Spleen (tissue), 11 donors: ENCODE measurements around the gene DERL2. TPM values are rescaled to one million over a fixed set of nuclear protein-coding genes. Genes with fewer than 3 reads are reported as not detected.

ENCODE experiments used
- DNase-seq: peaks from one replicate; pipeline ENCODE4 v3.0.0-alpha.2; 2020
- H3K27ac ChIP-seq, 8 donors: fragments of 200-600 bp; sonication (generic) in 7 of 8; 1 replicate in 4 of 8; 2 replicates in 4 of 8; pipeline versions ENCODE4 v1.5.0 to v1.8.0; 2016 to 2021; ENCODE audit warnings: inconsistent platforms in 4 of 8, mild to moderate bottlenecking in 4 of 8, moderate library complexity in 1 of 8
- H3K27me3 ChIP-seq, 7 donors: fragments of 200-600 bp; sonication (generic) in 6 of 7; replicated peaks in 1 of 7; 1 replicate in 4 of 7; 2 replicates in 3 of 7; pipeline versions ENCODE4 v1.5.0 to v1.8.0; 2016 to 2021; ENCODE audit warnings: inconsistent platforms in 3 of 7, mild to moderate bottlenecking in 1 of 7
- H3K36me3 ChIP-seq, 6 donors: fragments of 200-600 bp; sonication (generic) in 5 of 6; 1 replicate in 4 of 6; 2 replicates in 2 of 6; pipeline versions ENCODE4 v1.5.0 to v1.8.0; 2016 to 2021; ENCODE audit warnings: inconsistent platforms in 2 of 6
- H3K4me1 ChIP-seq, 6 donors: fragments of 200-600 bp; sonication (generic) in 5 of 6; 1 replicate in 3 of 6; 2 replicates in 3 of 6; pipeline versions ENCODE4 v1.5.0 to v1.8.0; 2016 to 2021; ENCODE audit warnings: inconsistent platforms in 3 of 6
- H3K4me3 ChIP-seq, 8 donors: fragments of 200-600 bp; sonication (generic) in 7 of 8; 1 replicate in 4 of 8; 2 replicates in 4 of 8; pipeline versions ENCODE4 v1.5.0 to v1.8.0; 2016 to 2021; ENCODE audit warnings: inconsistent platforms in 4 of 8, mild to moderate bottlenecking in 4 of 8, moderate library complexity in 2 of 8
- H3K9me3 ChIP-seq, 8 donors: fragments of 200-600 bp; sonication (generic) in 7 of 8; 1 replicate in 4 of 8; 2 replicates in 4 of 8; pipeline versions ENCODE4 v1.5.0 to v1.8.0; 2016 to 2021; ENCODE audit warnings: inconsistent platforms in 4 of 8
- CTCF ChIP-seq, 11 experiments: fragments of 200-600 bp in 7 of 11; fragments of 450-650 bp in 4 of 11; sonication (generic) in 4 of 11; IDR thresholded peaks in 8 of 11; conservative IDR thresholded peaks in 3 of 11; 1 replicate in 7 of 11; 2 replicates in 4 of 11; pipeline versions ENCODE4 v1.4.0 to v1.8.0; 2016 to 2021; ENCODE audit warnings: antibody characterized with exemption in 11 of 11, inconsistent platforms in 4 of 11, mild to moderate bottlenecking in 1 of 11
- POLR2A ChIP-seq, 3 donors: fragments of 450-650 bp; IDR thresholded peaks; one replicate each; pipeline ENCODE4 v1.5.1; 2017; ENCODE audit warnings: antibody characterized with exemption in 3 of 3, mild to moderate bottlenecking in 1 of 3
- POLR2AphosphoS5 ChIP-seq, 3 donors: sonication (generic); formaldehyde crosslinking; IDR thresholded peaks; one replicate each; pipeline ENCODE4 v1.5.1; 2017; ENCODE audit warnings: antibody characterized with exemption in 3 of 3
- WGBS, 5 donors: extraction: QIAGEN DNeasy Blood & Tissue Kit in 3 of 5; methylation state at CpG; one replicate each; pipeline versions ENCODE4 v1.1.5 to v1.1.7; 2013 to 2018; 5-methylcytosine and 5-hydroxymethylcytosine counted together
- intact Hi-C: fragments of 100-400 bp; cut with DNase I; formaldehyde crosslinking; loops from one replicate; pipeline ENCODE4 v1.15.0; 2023; ENCODE audit warnings: low total_unique reads
- polyA plus RNA-seq, 3 donors: library from polyadenylated mRNA; stranded (reverse); fragments of 200-250 nt; gene quantifications; one replicate each; pipeline ENCODE4 v1.2.1, GENCODE V29; 2013
- total RNA-seq, 7 donors: library from RNA; depleted of rRNA in 3 of 7; stranded (reverse); fragments of >200 nt in 3 of 7; fragmentation: NEBNext Ultra II Directional in 4 of 7; extraction: Animal tissue kit (Norgen Biotek cat#: 25700) in 4 of 7; gene quantifications; one replicate each; pipeline versions ENCODE4 v1.1.0 to v1.2.1, GENCODE V29; 2016 to 2021
- donor health status: healthy with polysubstance abuse.
- donor health status: DM: no; HTN: no; CAD: no; lungs with moderate emphysema.
- donor health status: DM: no; HTN: no; CAD: no.
- donor health status: Bipolar disorder and iron deficiency.
- donor health status: healthy.
- donor health status: DM: no; HTN: no; CAD: no.
- donor health status: DM: yes; HTN: yes; CAD: no.

The DERL2 gene
- total and polyA plus RNA-seq, 10 donors = 37.1 to 67.7 (median 51.5) TPM

- H3K4me3 ChIP-seq = peak overlapping the region in 1 of 8 donors; percentile 100
- TF ChIP-seq CTCF (IDR thresholded peaks at IDR 0.05 in 8 of 11, conservative IDR thresholded peaks at IDR 0.05 in 3 of 11) (no peak), POLR2A (IDR thresholded peaks at IDR 0.05) (no peak), POLR2AphosphoS5 (IDR thresholded peaks at IDR 0.05) (no peak)
- WGBS, 5 donors = 90 to 96% (median 93%) methylated on average over 4 of the region's 4 CpGs
These were observed 19.7 kb downstream of the DERL2 start for GRCh38 chr17:5466295-5466694.

GRCh38 chr17:5464717-5465507 is 21.1 kb downstream of the DERL2 start:
- no peak overlapping the region for H3K4me3 ChIP-seq
- TF ChIP-seq CTCF (IDR thresholded peaks at IDR 0.05 in 8 of 11, conservative IDR thresholded peaks at IDR 0.05 in 3 of 11) (no peak), POLR2A (IDR thresholded peaks at IDR 0.05) (no peak)
- no peaks in the 10 kb centered on the region for H3K9me3 ChIP-seq
- intact Hi-C loops = no loop called here
- H3K27ac ChIP-seq = no peak overlapping the region
- peaks cover 19 to 60% (median 29%) of the 10 kb centered on the region in 6 donors for H3K4me1 ChIP-seq
- H3K27me3 ChIP-seq = no peaks in the 10 kb centered on the region
- WGBS, 5 donors = 84 to 88% (median 86%) methylated on average over 10 of the region's 10 CpGs
- no peak for DNase-seq
- peaks cover 0 to 37% (median 20%) of the 10 kb centered on the region in 6 donors for H3K36me3 ChIP-seq

More at GRCh38 chr17:5466295-5466694, 19.7 kb downstream of the DERL2 start:
- Histone ChIP-seq H3K4me1 (peaks cover 19 to 60% (median 29%) of the 10 kb centered on the region in 6 donors), H3K9me3 (no peaks in the 10 kb centered on the region), H3K27ac (no peak overlapping the region), H3K36me3 (peaks cover 0 to 26% (median 7%) of the 10 kb centered on the region in 6 donors), H3K27me3 (no peaks in the 10 kb centered on the region)
- intact Hi-C loops = no loop called here
- no peak for DNase-seq

GRCh38 chr17:5446786-5447185 is 39.2 kb downstream of the DERL2 start:
- no peaks in the 10 kb centered on the region for H3K27me3 ChIP-seq
- intact Hi-C loops = no loop called here
- TF ChIP-seq POLR2AphosphoS5 (IDR thresholded peaks at IDR 0.05) (no peak), POLR2A (IDR thresholded peaks at IDR 0.05) (no peak), CTCF (IDR thresholded peaks at IDR 0.05 in 8 of 11, conservative IDR thresholded peaks at IDR 0.05 in 3 of 11) (no peak)
- H3K27ac ChIP-seq = no peak overlapping the region
- 91 to 98% (median 93%) methylated on average over 8 of the region's 8 CpGs for WGBS, 5 donors
- no peak for DNase-seq
- no peaks in the 10 kb centered on the region for H3K9me3 ChIP-seq
- H3K4me1 ChIP-seq = no peaks in the 10 kb centered on the region
- peaks cover 8 to 99% (median 77%) of the 10 kb centered on the region in 6 donors for H3K36me3 ChIP-seq
- H3K4me3 ChIP-seq = no peak overlapping the region

- peaks cover 4 to 84% (median 55%) of the 10 kb centered on the region in 6 donors for H3K36me3 ChIP-seq
- DNase-seq = no peak
- intact Hi-C loops = no loop called here
These were observed 41.8 kb downstream of the DERL2 start for GRCh38 chr17:5444209-5444608.

More at GRCh38 chr17:5444209-5444608, 41.8 kb downstream of the DERL2 start:
- TF ChIP-seq POLR2AphosphoS5 (IDR thresholded peaks at IDR 0.05) (no peak), CTCF (IDR thresholded peaks at IDR 0.05 in 8 of 11, conservative IDR thresholded peaks at IDR 0.05 in 3 of 11) (no peak), POLR2A (IDR thresholded peaks at IDR 0.05) (no peak)
- Histone ChIP-seq H3K4me1 (peaks cover 0 to 8% (median 7%) of the 10 kb centered on the region in 6 donors), H3K27ac (no peak overlapping the region), H3K27me3 (no peaks in the 10 kb centered on the region), H3K9me3 (no peaks in the 10 kb centered on the region), H3K4me3 (no peak overlapping the region)
- 92 to 97% (median 94%) methylated on average over 22 of the region's 22 CpGs for WGBS, 5 donors
